Stimulated activated CD4-positive, alpha-beta T cell treated with anti-CD3 and anti-CD28 coated beads, Interleukin-1b, Interleukin-23, amount 100 ng/mL, for 24 hours (primary cell): ENCODE measurements around the gene SLC12A5.
"Not testable (repeated sequence)": the region's sequence is repeated elsewhere in the genome, so short reads cannot be mapped to it uniquely, and the experiment has no call there.

Experiments
- DNase-seq, 4 experiments: peaks; one replicate each; pipeline ENCODE4 v3.0.0-alpha.2; 2020; ENCODE audit warnings: low read depth in 4 of 4, low spot score in 1 of 4

SLC12A5 gene

DNA sequence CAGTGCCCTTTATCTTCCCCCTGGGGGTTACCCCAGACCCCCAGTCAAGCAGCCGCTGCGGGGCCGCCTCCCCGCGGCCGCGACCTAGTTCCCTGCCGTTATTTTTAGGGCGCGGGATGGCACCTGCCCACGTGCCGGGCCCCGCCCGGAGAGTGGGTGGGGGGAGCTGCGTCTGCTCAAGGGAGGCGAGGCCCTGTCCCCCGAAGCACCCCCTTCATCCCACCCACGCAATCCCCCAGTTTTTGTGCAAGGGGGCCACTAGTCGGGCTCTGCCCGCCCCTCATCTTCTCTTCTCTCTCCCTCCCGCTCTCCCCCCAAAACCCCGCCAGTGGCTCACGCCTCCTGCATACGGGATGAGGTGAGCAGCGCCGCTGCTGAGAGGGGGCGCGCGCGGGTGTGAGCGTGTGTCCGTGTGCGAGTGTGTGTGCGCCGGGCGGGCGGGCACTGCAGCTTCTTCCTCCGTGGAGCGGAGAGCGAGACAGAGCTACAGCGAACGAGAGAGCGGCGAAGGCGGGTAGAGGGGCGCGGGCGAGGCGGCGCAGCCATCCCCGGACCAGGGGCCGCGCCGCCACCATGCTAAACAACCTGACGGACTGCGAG is at the start of gene SLC12A5:
Gene SLC12A5, plus strand, starts transcription at position 444 of the 600 bp plus-strand sequence. Its CDS starts 130 bp downstream, at position 574.
- no peak for DNase-seq

DNA sequence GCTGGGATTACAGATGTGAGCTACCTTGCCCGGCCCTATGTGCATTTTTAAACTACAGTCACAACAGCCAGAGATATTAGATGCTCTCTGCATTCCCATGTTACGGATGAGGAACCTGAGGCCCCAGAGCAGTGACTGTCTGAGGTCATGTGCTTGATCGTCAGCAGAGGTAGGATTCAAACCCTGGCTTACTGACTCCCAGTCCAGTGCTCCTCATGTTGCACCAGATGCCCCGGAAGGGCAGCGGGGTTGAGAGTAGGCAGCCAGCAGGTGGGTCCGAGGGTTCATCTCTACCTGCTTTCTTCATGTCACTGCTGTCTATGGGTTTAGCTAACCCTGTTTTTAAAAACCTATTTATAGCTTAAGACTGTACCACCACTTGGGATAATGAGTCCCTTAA is 47.8 kb upstream of the SLC12A5 start:
- no peak for DNase-seq

GRCh38 chr20:45983279-45983743 is 45.7 kb upstream of the SLC12A5 start:
- no peak for DNase-seq

GRCh38 chr20:45985573-45985972 is 43.4 kb upstream of the SLC12A5 start:
- no peak for DNase-seq

DNA sequence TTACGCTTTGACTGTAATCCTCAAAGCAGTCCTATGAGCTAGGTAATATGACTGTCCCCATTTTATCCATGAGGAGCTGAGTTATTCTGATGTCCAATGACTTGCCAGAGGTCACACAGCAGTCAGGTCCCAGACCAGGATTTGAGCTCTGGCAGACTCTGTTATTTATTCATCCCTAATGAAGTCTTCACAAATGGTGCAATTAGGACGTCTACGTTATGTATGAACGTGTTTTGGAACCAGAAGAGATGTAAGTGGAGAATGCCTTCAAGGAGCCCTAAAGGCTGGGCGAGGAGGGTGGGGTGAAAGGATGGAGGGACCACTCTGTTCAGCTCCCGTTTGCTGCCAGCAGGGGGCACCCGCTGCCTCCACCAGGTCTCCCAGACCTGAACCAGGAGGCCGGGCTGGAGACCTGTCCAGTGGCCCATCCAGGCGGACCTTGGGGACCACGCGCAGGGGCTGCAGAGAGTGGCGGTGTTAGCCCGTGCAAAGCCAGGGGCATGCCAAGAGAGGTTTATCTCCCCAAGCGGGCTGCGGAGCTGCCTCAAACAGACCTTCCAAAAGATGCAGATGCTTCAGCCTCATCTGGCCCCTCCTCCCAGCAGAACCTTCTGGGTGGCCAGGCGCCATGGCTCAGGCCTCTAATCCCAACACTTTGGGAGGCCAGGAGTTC is 41.8 kb upstream of the SLC12A5 start:
- DNase-seq, result peak; percentile 54 to 65 (median 60)

DNA sequence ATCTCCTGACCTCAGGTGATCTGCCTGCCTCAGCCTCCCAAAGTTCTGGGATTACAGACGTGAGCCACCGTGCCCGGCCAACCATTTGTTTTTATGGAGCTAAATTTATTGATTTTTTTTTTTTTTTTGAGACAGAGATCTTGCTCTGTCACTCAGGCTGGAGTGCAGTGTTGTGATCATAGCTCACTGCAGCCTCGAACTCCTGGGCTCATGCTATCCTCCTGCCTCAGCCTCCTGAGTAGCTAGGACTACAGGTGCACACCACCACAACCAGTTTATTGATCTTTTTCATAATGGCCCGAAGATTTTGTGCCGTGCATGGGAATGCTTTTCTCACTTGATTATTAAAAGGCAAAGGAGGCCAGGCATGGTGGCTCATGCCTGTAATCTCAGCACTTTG is 40.2 kb upstream of the SLC12A5 start:
- not testable (repeated sequence) for DNase-seq

GRCh38 chr20:45991616-45992015 is 37.4 kb upstream of the SLC12A5 start:
- no peak for DNase-seq

GRCh38 chr20:45993197-45993951 is 35.6 kb upstream of the SLC12A5 start:
- no peak for DNase-seq

- no peak for DNase-seq
Observed at GRCh38 chr20:45994761-45995493, 34.1 kb upstream of the SLC12A5 start.

DNA sequence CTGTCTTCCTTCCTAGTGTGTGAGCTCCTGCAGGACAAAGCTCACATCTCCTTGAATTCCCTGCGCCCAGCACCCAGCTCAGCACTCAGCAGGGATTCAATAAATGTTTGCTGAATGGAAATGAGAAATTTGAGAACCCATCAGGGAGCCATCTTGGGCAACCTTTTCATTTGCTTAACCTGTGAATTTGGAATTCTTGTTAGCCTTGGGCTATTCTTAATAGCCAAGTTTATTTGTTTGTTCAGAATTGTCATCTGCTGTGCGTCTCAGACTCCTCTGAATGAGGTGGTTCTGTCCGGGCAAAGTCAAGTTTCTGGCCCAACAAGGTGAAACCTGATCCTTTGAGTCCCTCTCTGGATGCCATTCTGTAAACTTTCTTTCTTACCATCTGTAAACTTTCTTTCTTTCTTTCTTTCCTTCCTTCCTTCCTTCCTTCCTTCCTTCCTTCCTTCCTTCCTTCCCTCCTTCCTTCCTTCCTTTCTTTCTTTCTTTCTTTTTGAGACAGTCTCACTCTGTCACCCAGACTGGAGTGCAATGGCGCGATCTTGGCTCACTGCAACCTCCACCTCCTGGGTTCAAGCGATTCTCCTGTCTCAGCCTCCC is 33.4 kb upstream of the SLC12A5 start:
- DNase-seq, result not testable (repeated sequence)

GRCh38 chr20:45997187-45997586 is 31.8 kb upstream of the SLC12A5 start:
- DNase-seq, result no peak

- no peak for DNase-seq
Observed at GRCh38 chr20:45998337-45998736, 30.7 kb upstream of the SLC12A5 start.

- DNase-seq, result no peak
Observed at GRCh38 chr20:45998761-45999160, 30.3 kb upstream of the SLC12A5 start.

DNA sequence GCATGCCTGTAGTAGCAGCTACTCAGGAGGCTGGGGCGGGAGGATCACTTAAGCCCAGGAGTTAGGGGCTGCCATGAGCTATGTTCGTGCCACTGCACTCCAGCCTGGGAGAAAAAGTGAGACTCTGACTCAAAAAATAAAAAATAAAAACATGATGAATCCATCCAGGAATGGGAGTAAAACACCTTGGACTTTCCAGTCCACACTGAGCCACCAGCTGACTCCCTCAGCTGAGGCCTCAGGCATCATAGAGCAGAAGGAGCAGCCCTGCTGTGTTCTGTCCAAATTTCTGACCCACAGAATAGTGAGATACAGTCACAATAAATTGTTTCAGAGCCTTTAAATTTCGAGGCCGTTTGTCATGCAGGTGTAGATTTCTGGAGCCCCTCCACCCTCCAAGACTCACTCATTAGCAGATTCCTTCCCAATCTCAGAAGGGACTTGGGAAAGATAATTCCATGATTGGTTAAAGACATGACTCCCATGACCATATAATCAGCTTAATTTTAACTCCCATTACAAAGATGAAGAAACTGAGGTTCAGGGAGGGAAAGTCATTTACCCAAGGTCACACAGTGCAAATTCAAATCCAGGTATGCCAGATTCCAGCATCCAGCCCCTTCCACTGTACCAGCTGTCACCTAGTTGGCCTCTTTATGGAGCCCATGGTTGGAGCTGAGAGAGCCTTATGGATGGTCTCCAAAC is 29.3 kb upstream of the SLC12A5 start:
- DNase-seq, result no peak

- DNase-seq, result no peak
Observed at GRCh38 chr20:46000262-46000996, 28.6 kb upstream of the SLC12A5 start.

- no peak for DNase-seq
Observed at GRCh38 chr20:46001498-46001897, 27.5 kb upstream of the SLC12A5 start.

- DNase-seq, result no peak
Observed at GRCh38 chr20:46002008-46002407, 27.0 kb upstream of the SLC12A5 start.

DNA sequence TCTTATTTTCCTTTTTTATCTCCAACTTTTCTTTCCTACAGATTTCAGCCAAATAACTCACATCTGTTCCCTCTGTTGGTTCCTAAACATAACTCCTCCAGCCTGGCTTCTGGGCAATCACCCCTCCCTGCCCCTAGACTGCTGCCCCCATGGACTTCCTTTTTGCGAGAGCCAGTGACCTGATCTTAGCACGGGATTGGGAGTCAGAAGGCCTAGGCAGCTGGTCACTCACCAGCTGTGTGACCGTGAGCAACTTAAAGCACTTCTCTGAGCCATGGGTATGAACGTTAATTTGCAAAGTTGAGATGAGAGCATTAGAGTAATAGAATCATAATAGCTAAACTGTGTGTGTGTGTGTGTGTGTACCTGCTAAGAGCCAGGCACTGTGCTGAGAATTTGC is 24.8 kb upstream of the SLC12A5 start:
- no peak for DNase-seq

DNA sequence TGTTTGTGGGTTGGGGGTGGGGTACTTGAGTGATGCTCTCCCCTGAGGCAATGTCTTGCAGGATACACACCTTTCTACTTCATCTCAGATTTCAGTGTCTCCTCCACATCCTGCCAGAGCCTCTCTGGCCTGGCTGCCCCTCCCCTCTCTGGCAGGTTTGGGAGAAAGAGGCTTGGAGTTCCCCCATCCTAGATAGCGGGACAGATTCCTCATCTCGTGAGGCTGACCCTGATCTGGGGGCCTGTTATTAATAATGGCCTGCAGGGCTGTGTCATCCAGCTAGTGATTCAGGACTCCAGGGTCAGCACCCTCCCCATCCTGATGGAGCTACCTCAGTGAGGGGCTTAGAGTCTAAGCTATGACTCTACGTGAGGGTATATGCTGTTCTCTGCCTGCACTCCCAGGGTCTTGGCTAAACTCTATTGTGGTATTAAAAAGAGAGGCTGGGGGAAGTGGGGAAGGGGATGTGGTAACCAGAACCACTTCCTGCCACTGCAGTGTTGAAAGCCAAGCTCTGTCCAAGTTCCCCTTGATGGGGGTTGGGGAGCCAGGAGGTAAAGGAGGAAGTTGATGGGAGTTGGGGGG is 24.0 kb upstream of the SLC12A5 start:
- no peak for DNase-seq
